Kidney (tissue), 14 donors: ENCODE measurements around the gene SYF2. TPM values are rescaled to one million over a fixed set of nuclear protein-coding genes. Genes with fewer than 3 reads are reported as not detected.

Experiments used
- DNase-seq, 5 donors: peaks; one replicate each; pipeline ENCODE4 v3.0.0-alpha.2; 2013 to 2020
- FAIRE-seq: peaks from 2 replicates; lab custom pipeline; 2012; peaks lifted over from hg19 to GRCh38; lab: Jason Lieb, UNC
- H3K27ac ChIP-seq, 2 donors: one replicate each; pipeline ENCODE4 v1.7.0; 2013; ENCODE audit warnings: low read depth in 2 of 2, low read length in 2 of 2, inconsistent platforms in 1 of 2
- H3K27me3 ChIP-seq: one replicate; pipeline ENCODE4 v1.7.1; 2013; ENCODE audit warnings: low read length, inconsistent platforms; ENCODE audit not compliant: control insufficient read depth, insufficient read depth
- H3K36me3 ChIP-seq, 3 donors: one replicate each; pipeline versions ENCODE4 v1.7.0 to v1.7.1; 2013; ENCODE audit warnings: low read length in 3 of 3, control low read depth in 1 of 3, inconsistent platforms in 1 of 3; ENCODE audit not compliant: insufficient read depth in 3 of 3, control insufficient read depth in 2 of 3
- H3K4me1 ChIP-seq, 3 donors: one replicate each; pipeline versions ENCODE4 v1.7.0 to v1.7.1; 2013; ENCODE audit warnings: low read length in 3 of 3, inconsistent platforms in 1 of 3, low read depth in 1 of 3; ENCODE audit not compliant: control insufficient read depth in 2 of 3, insufficient read depth in 2 of 3
- H3K4me3 ChIP-seq, 3 donors: one replicate each; pipeline versions ENCODE4 v1.7.0 to v1.8.1; 2013; ENCODE audit warnings: low read length in 3 of 3, control low read depth in 1 of 3, inconsistent platforms in 1 of 3
- H3K9ac ChIP-seq, 3 donors: one replicate each; pipeline versions ENCODE4 v1.7.0 to v1.7.1; 2013; ENCODE audit warnings: low read length in 3 of 3, control low read depth in 1 of 3, inconsistent platforms in 1 of 3
- H3K9me3 ChIP-seq, 3 donors: one replicate each; pipeline versions ENCODE4 v1.7.0 to v1.7.1; 2013; ENCODE audit warnings: low read length in 3 of 3, control low read depth in 1 of 3, inconsistent platforms in 1 of 3; ENCODE audit not compliant: control insufficient read depth in 2 of 3, insufficient read depth in 1 of 3
- CTCF ChIP-seq: IDR thresholded peaks from 3 replicates; pipeline ENCODE4 v1.5.1; 2012; ENCODE audit warnings: mild to moderate bottlenecking, moderate library complexity, borderline replicate concordance; ENCODE audit not compliant: insufficient read depth; ENCODE audit errors: extremely low read depth
- intact Hi-C: fragments of 100-400 bp; cut with DNase I; formaldehyde crosslinking; loops from one replicate; pipeline ENCODE4 v1.11.1; 2022
- polyA plus RNA-seq: library from polyadenylated mRNA; stranded (reverse); fragments of 350-450 nt; fragmentation: Illumina TruSeq; extraction: RNeasy Lipid Tissue Mini Kit (QIAGEN cat#74804); gene quantifications from one replicate; pipeline ENCODE4 v1.2.3, GENCODE V29; 2014; ENCODE audit warnings: low read depth, low replicate concordance; ENCODE audit not compliant: insufficient read depth
- total RNA-seq: library from RNA; stranded (reverse); fragmentation: NEBNext Ultra II Directional; extraction: Animal tissue kit (Norgen Biotek cat#: 25700); gene quantifications from one replicate; pipeline ENCODE4 v1.2.1, GENCODE V29; 2021
- donor health status: control.
- donor health status: control.
- donor health status: control.
- donor health status: control.
- donor health status: control.
- donor health status: DM: yes; HTN: yes; CAD: no.
- donor health status: Normal renal cell carcinoma (clear cell type).

The SYF2 gene
- total and polyA plus RNA-seq, 2 donors from 2014 or later: 53.8 to 91.5 TPM

GRCh38 chr1:25178917-25179561 is 53.3 kb downstream of the SYF2 start:
- no peak for TF ChIP-seq CTCF
- peaks cover 6 to 8% (median 7%) of the 10 kb centered on the region in 3 donors for H3K4me1 ChIP-seq
- intact Hi-C loops: no loop called here
- H3K9ac ChIP-seq: no peak overlapping the region
- H3K36me3 ChIP-seq: no peaks in the 10 kb centered on the region
- H3K27me3 ChIP-seq: no peaks in the 10 kb centered on the region
- H3K9me3 ChIP-seq: no peaks in the 10 kb centered on the region
- DNase-seq (no peak), FAIRE-seq (no peak)
- no peak overlapping the region for H3K27ac ChIP-seq
- H3K4me3 ChIP-seq: no peak overlapping the region

- intact Hi-C loops: no loop called here
- Histone ChIP-seq H3K36me3 (no peaks in the 10 kb centered on the region), H3K9ac (no peak overlapping the region), H3K4me3 (no peak overlapping the region), H3K27me3 (no peaks in the 10 kb centered on the region), H3K27ac (no peak overlapping the region), H3K9me3 (no peaks in the 10 kb centered on the region), H3K4me1 (peaks cover 8 to 12% (median 11%) of the 10 kb centered on the region in 3 donors)
- DNase-seq (peak in 3 of 5 donors; percentile 60 to 79 (median 77)), FAIRE-seq (no peak)
- no peak for TF ChIP-seq CTCF
Observed at GRCh38 chr1:25174730-25175612, 57.3 kb downstream of the SYF2 start.

- Histone ChIP-seq H3K27me3 (no peaks in the 10 kb centered on the region), H3K27ac (no peak overlapping the region), H3K9me3 (no peaks in the 10 kb centered on the region), H3K36me3 (no peaks in the 10 kb centered on the region), H3K4me3 (no peak overlapping the region), H3K4me1 (peaks cover 8 to 12% (median 11%) of the 10 kb centered on the region in 3 donors), H3K9ac (no peak overlapping the region)
- no peak for DNase-seq
- no peak for TF ChIP-seq CTCF
- no peak for FAIRE-seq
- intact Hi-C loops: no loop called here
Observed at GRCh38 chr1:25174363-25174729, 58.0 kb downstream of the SYF2 start.
